Diencephalon (tissue), 1 donor: Measurements from ENCODE around the gene CSTF1. TPM values are rescaled to one million over a fixed set of nuclear protein-coding genes. Genes with fewer than 3 reads are reported as not detected.

Experiments used
- total RNA-seq: library from RNA; depleted of rRNA; stranded (reverse); fragments of >200 nt; gene quantifications from one replicate; pipeline ENCODE4 v1.2.3, GENCODE V29; 2014

CSTF1 gene
- total RNA-seq, result 27.2 TPM

GRCh38 chr20:56392132-56392880 is at the start of gene CSTF1, which contains the start of gene AURKA:
TSS of gene CSTF1 (plus strand) at chr20:56392645. CDS start at chr20:56395553, 2,908 bp downstream.
TSS of gene AURKA (minus strand) at chr20:56392215. CDS start at chr20:56388197, 4,018 bp downstream.

GRCh38 chr20:56358600-56359211 is 33.7 kb upstream of the CSTF1 start, which contains the start of gene FAM210B:
TSS of gene FAM210B (plus strand) at chr20:56358974. CDS start at chr20:56359006, 32 bp downstream.

GRCh38 chr20:56411759-56412472 is 19.5 kb downstream of the CSTF1 start, which contains the start of gene CASS4:
TSS of gene CASS4 (plus strand) at chr20:56412260. CDS start at chr20:56412459, 199 bp downstream.

Other genes starting within 250 kb of the CSTF1 start
- gene MC3R, start 143.9 kb upstream of the CSTF1 start, total RNA-seq, result 0.46 TPM
- 17.3 TPM for gene FAM210B, start 33.7 kb upstream of the CSTF1 start, total RNA-seq
- gene AURKA, start 430 bp upstream of the CSTF1 start, total RNA-seq, result 8.3 TPM
- 0.69 TPM for gene CASS4, start 19.6 kb downstream of the CSTF1 start, total RNA-seq
- 56.1 TPM for gene RTF2, start 76.0 kb downstream of the CSTF1 start, total RNA-seq
- gene FAM209A, start 132.1 kb downstream of the CSTF1 start, total RNA-seq, result not detected
- not detected for gene FAM209B, start 140.6 kb downstream of the CSTF1 start, total RNA-seq
- gene TFAP2C, start 236.7 kb downstream of the CSTF1 start, total RNA-seq, result under 0.01 TPM